H1 (cell line): ENCODE results near the gene RAP2C. TPM values are rescaled to one million over a fixed set of nuclear protein-coding genes. Genes with fewer than 3 reads are reported as not detected.

Experiments
- CTCF ChIA-PET: fragments of 300-600 bp; sonication (Branson Sonifier 250); formaldehyde crosslinking; loops from one replicate; lab custom pipeline; 2021; ENCODE audit not compliant: partially characterized antibody; lab: Charles Lee
- POLR2A ChIA-PET: fragments of 300-600 bp; sonication (Branson Sonifier 250); formaldehyde crosslinking; loops from one replicate; lab custom pipeline; 2021; ENCODE audit warnings: inconsistent platforms; ENCODE audit not compliant: partially characterized antibody; lab: Charles Lee
- DNase-seq, 2 experiments: peaks; one replicate each; pipeline versions ENCODE4 v3.0.0 to v3.0.0-alpha.2; 2010 to 2022; ENCODE audit warnings: low spot score in 2 of 2, low read depth in 1 of 2, mixed read lengths in 1 of 2
- FAIRE-seq: peaks from 2 replicates; lab custom pipeline; 2011; peaks lifted over from hg19 to GRCh38; lab: Jason Lieb, UNC
- H2AFZ ChIP-seq: 2 replicates; pipeline ENCODE4 v1.8.1; 2012; ENCODE audit warnings: low read length, inconsistent platforms
- H2AK5ac ChIP-seq: 2 replicates; pipeline ENCODE4 v1.6.1; 2013; ENCODE audit warnings: low read depth, low read length
- H2BK120ac ChIP-seq: replicated peaks from 2 replicates; pipeline ENCODE3; 2013; ENCODE audit warnings: low read depth, low read length, inconsistent platforms
- H2BK12ac ChIP-seq: 2 replicates; pipeline ENCODE4 v1.6.1; 2013; ENCODE audit warnings: low read depth, low read length
- H2BK15ac ChIP-seq: 2 replicates; pipeline ENCODE4 v1.6.1; 2013; ENCODE audit warnings: low read length
- H2BK20ac ChIP-seq: 2 replicates; pipeline ENCODE4 v1.6.1; 2013; ENCODE audit warnings: low read length
- H2BK5ac ChIP-seq: 2 replicates; pipeline ENCODE4 v1.6.1; 2013; ENCODE audit warnings: low read depth, low read length
- H3K14ac ChIP-seq: 2 replicates; pipeline ENCODE4 v1.6.1; 2013; ENCODE audit warnings: inconsistent platforms; ENCODE audit not compliant: insufficient read length
- H3K18ac ChIP-seq: 2 replicates; pipeline ENCODE4 v1.6.1; 2013; ENCODE audit warnings: low read length; ENCODE audit errors: extremely low read depth
- H3K23ac ChIP-seq: 2 replicates; pipeline ENCODE4 v1.6.1; 2013; ENCODE audit warnings: inconsistent platforms; ENCODE audit not compliant: insufficient read length
- H3K23me2 ChIP-seq: 2 replicates; pipeline ENCODE4 v1.6.1; 2013; ENCODE audit warnings: low read depth, low read length
- H3K27ac ChIP-seq: 2 replicates; pipeline ENCODE4 v1.6.1; 2011; ENCODE audit warnings: low read depth, low read length, inconsistent platforms
- H3K27me3 ChIP-seq, 4 experiments: replicated peaks in 1 of 4; 1 replicate in 1 of 4; 2 replicates in 3 of 4; pipeline versions ENCODE4 v1.6.1 to v1.8.1; 2011 to 2013; ENCODE audit warnings: low read length in 3 of 4, mild to moderate bottlenecking in 3 of 4, inconsistent platforms in 2 of 4, mixed read lengths in 2 of 4, moderate library complexity in 1 of 4; ENCODE audit not compliant: control insufficient read depth in 3 of 4, insufficient read depth in 3 of 4; ENCODE audit errors: extremely low read depth in 1 of 4
- H3K36me3 ChIP-seq, 4 experiments: 2 replicates each; pipeline versions ENCODE4 v1.6.1 to v1.8.1; 2011 to 2013; ENCODE audit warnings: mild to moderate bottlenecking in 4 of 4, low read length in 3 of 4, moderate library complexity in 2 of 4, control low read depth in 1 of 4, inconsistent platforms in 1 of 4; ENCODE audit not compliant: insufficient read depth in 4 of 4, control insufficient read depth in 2 of 4
- H3K4ac ChIP-seq: replicated peaks from 2 replicates; pipeline ENCODE3; 2013; ENCODE audit warnings: low read length, low read depth, mixed read lengths, inconsistent platforms; ENCODE audit not compliant: insufficient read length
- H3K4me1 ChIP-seq, 4 experiments: replicated peaks in 1 of 4; 1 replicate in 1 of 4; 2 replicates in 3 of 4; pipeline versions ENCODE4 v1.6.1 to v1.8.1; 2011 to 2013; ENCODE audit warnings: low read length in 3 of 4, inconsistent platforms in 2 of 4, mixed read lengths in 1 of 4; ENCODE audit not compliant: insufficient read depth in 4 of 4, control insufficient read depth in 3 of 4
- H3K4me2 ChIP-seq, 2 experiments: 2 replicates each; pipeline versions ENCODE4 v1.6.1 to v1.8.1; 2011 to 2013; ENCODE audit warnings: low read depth in 2 of 2, low read length in 2 of 2, control low read depth in 1 of 2, inconsistent platforms in 1 of 2, mild to moderate bottlenecking in 1 of 2; ENCODE audit not compliant: insufficient read depth in 1 of 2
- H3K4me3 ChIP-seq, 4 experiments: fragments of 200-600, 300-600 bp in 1 of 4; sonication (generic), shearing (Covaris generic), sonication (Bioruptor Twin) in 1 of 4; 2 replicates each; pipeline versions ENCODE4 v1.5.1 to v1.8.1; 2011 to 2016; ENCODE audit warnings: low read length in 4 of 4, low read depth in 3 of 4, control low read depth in 2 of 4, inconsistent platforms in 2 of 4, mild to moderate bottlenecking in 2 of 4, mixed read lengths in 1 of 4, moderate library complexity in 1 of 4; ENCODE audit not compliant: insufficient read depth in 2 of 4; ENCODE audit errors: extremely low read depth in 1 of 4
- H3K56ac ChIP-seq: replicated peaks from 2 replicates; pipeline ENCODE3; 2013; ENCODE audit warnings: low read depth, mild to moderate bottlenecking, mixed read lengths, low read length, inconsistent platforms; ENCODE audit not compliant: insufficient read length
- H3K79me1 ChIP-seq: 2 replicates; pipeline ENCODE4 v1.6.1; 2013; ENCODE audit warnings: low read depth, low read length, control low read depth
- H3K79me2 ChIP-seq, 2 experiments: 2 replicates each; pipeline versions ENCODE4 v1.6.1 to v1.8.1; 2012 to 2013; ENCODE audit warnings: low read length in 2 of 2, mild to moderate bottlenecking in 2 of 2, inconsistent platforms in 1 of 2; ENCODE audit not compliant: insufficient read depth in 2 of 2, control insufficient read depth in 1 of 2
- H3K9ac ChIP-seq, 4 experiments: replicated peaks in 1 of 4; 1 replicate in 1 of 4; 2 replicates in 3 of 4; pipeline versions ENCODE4 v1.6.1 to v1.8.1; 2011 to 2013; ENCODE audit warnings: low read depth in 3 of 4, low read length in 3 of 4, control low read depth in 2 of 4, mild to moderate bottlenecking in 2 of 4, moderate library complexity in 2 of 4, inconsistent platforms in 1 of 4; ENCODE audit errors: extremely low read depth in 1 of 4
- H3K9me3 ChIP-seq, 2 experiments: 2 replicates each; pipeline versions ENCODE4 v1.6.1 to v1.8.1; 2012 to 2013; ENCODE audit warnings: mild to moderate bottlenecking in 2 of 2, moderate library complexity in 2 of 2, control low read depth in 1 of 2, inconsistent platforms in 1 of 2, low read depth in 1 of 2, low read length in 1 of 2, mixed read lengths in 1 of 2; ENCODE audit not compliant: insufficient read depth in 2 of 2
- H4K20me1 ChIP-seq, 2 experiments: replicated peaks in 1 of 2; 2 replicates each; pipeline versions ENCODE3 to v1.8.1; 2011 to 2013; ENCODE audit warnings: inconsistent platforms in 2 of 2, low read length in 2 of 2, mild to moderate bottlenecking in 1 of 2; ENCODE audit not compliant: insufficient read depth in 2 of 2, control insufficient read depth in 1 of 2
- H4K5ac ChIP-seq: 2 replicates; pipeline ENCODE4 v1.6.1; 2013; ENCODE audit warnings: low read length, low read depth, mixed read lengths, inconsistent platforms; ENCODE audit not compliant: insufficient read length
- H4K8ac ChIP-seq: 2 replicates; pipeline ENCODE4 v1.8.0; 2013; ENCODE audit warnings: mild to moderate bottlenecking, moderate library complexity, low read length, inconsistent platforms; ENCODE audit not compliant: insufficient read depth; ENCODE audit errors: extremely low read depth
- H4K91ac ChIP-seq: replicated peaks from 2 replicates; pipeline ENCODE3; 2013; ENCODE audit warnings: low read length, mixed read lengths, inconsistent platforms; ENCODE audit not compliant: insufficient read length
- PHF8 ChIP-seq: fragments of 200-600 bp; sonication (generic); conservative IDR thresholded peaks from 2 replicates; pipeline ENCODE4 v1.7.1; 2012; ENCODE audit warnings: low read depth, mild to moderate bottlenecking, inconsistent platforms, low read length, moderate library complexity
- RFX5 ChIP-seq: IDR thresholded peaks from 2 replicates; pipeline ENCODE4 v1.6.1; 2011; ENCODE audit warnings: low read depth, low read length, improper control_type of control experiment, borderline replicate concordance
- SP1 ChIP-seq: IDR thresholded peaks from 2 replicates; pipeline ENCODE4 v1.6.1; 2011; ENCODE audit warnings: low read depth, low read length
- TBP ChIP-seq: IDR thresholded peaks from 2 replicates; pipeline ENCODE4 v1.6.1; 2011; ENCODE audit warnings: low read depth, low read length, improper control_type of control experiment
- TCF12 ChIP-seq: IDR thresholded peaks from 2 replicates; pipeline ENCODE4 v1.6.1; 2011; ENCODE audit warnings: low read depth, mild to moderate bottlenecking, low read length
- WGBS, 2 experiments: shearing (Covaris generic) in 1 of 2; methylation state at CpG; one replicate each; pipeline versions ENCODE4 v1.1.6 to v1.1.7; 2013 to 2015; ENCODE audit warnings: low lambda C conversion rate in 2 of 2, mixed read lengths in 2 of 2, inconsistent platforms in 1 of 2, low coverage in 1 of 2, missing lambda C conversion rate in 1 of 2; ENCODE audit not compliant: insufficient replicate concordance in 2 of 2, insufficient coverage in 1 of 2, insufficient read length in 1 of 2; ENCODE audit errors: extremely low coverage in 1 of 2, missing lambda C conversion rate in 1 of 2; 5-methylcytosine and 5-hydroxymethylcytosine counted together
- polyA plus RNA-seq, 7 experiments: library from polyadenylated mRNA; depleted of rRNA in 3 of 7; stranded (reverse) in 5 of 7; unstranded in 2 of 7; fragments of >200 nt in 5 of 7; fragments of 200-250 nt in 2 of 7; gene quantifications; 1 replicate in 5 of 7; 2 replicates in 1 of 7; 4 replicates in 1 of 7; pipeline versions ENCODE4 v1.2.1 to v1.2.3, GENCODE V29; 2011 to 2013; ENCODE audit warnings: missing spikeins in 2 of 7, mixed read lengths in 2 of 7
- total RNA-seq: library from RNA; stranded (reverse); fragmentation: NEBNext Ultra II Directional; extraction: Animal tissue kit (Norgen Biotek cat#: 25700); gene quantifications from 2 replicates; pipeline ENCODE4 v1.2.1, GENCODE V29; 2021

Gene RAP2C
- total and polyA plus RNA-seq, 2 of the 8 experiments (the other 6 are each of a cell fraction or from before 2014, with no cell fraction given) = 4.7 to 20.5 TPM

DNA sequence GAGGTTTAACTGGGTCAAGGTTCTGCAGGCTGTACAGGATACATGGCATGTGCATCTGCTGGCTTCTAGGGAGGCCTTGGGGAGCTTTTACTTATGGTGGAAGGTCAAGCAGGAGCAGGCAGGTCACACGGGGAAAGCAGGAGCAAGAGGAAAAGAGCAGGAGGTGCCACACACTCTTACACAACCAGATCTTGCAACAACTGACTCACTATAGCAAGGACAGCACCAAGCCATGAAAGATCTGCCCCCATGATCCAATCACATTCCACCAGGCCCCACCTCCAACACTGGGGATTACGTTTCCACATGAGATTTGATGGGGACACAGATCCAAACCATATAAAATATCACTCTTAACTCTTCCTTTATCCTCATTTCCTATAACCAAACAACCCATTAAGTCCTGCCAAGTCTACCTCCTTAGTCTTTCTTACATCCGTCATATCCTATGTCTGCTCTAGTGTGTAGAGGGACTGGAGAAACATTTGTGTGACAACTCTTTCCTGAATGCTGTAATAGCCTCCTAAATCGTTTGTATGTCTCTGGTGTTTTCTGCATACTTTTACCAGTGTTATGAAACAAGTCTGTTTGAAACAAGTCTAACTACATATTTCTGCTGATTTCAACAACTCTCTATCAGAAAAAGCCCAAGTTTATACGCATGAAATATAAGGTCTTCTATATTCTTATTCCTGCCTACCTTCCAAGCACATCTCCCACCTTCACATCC, 8.3 kb upstream of the RAP2C start:
- Histone ChIP-seq H2AK5ac (no peak overlapping the region), H3K23me2 (no peaks in the 10 kb centered on the region), H2BK20ac (no peak overlapping the region), H3K79me1 (no peaks in the 10 kb centered on the region), H3K27me3 (no peaks in the 10 kb centered on the region), H3K4me2 (no peak overlapping the region), H3K4me1 (no peaks in the 10 kb centered on the region), H2AFZ (no peak overlapping the region), H3K4me3 (no peak overlapping the region), H2BK15ac (no peak overlapping the region), H4K91ac (no peak overlapping the region), H3K79me2 (no peaks in the 10 kb centered on the region), H3K27ac (no peak overlapping the region), H3K9me3 (no peaks in the 10 kb centered on the region), H4K5ac (no peak overlapping the region), H3K23ac (no peak overlapping the region), H4K20me1 (no peaks in the 10 kb centered on the region), H2BK5ac (no peak overlapping the region), H4K8ac (no peak overlapping the region), H3K36me3 (no peaks in the 10 kb centered on the region), H2BK12ac (no peak overlapping the region), H3K14ac (no peak overlapping the region), H3K18ac (no peak overlapping the region), H3K4ac (no peak overlapping the region), H3K9ac (no peak overlapping the region), H2BK120ac (no peak overlapping the region), H3K56ac (no peak overlapping the region)
- DNase-seq (no peak), FAIRE-seq (no peak)
- ChIA-PET CTCF (interaction anchor here (0.6 to 1.8 kb wide), 5 partner anchors 13 to 404 kb away, joined by 3 to 19 read pairs (median 5); no protein-coding TSS in a partner anchor), POLR2A (no interaction called here)
- TF ChIP-seq SP1 = no peak
- TF ChIP-seq RFX5 = no peak
- no peak for TF ChIP-seq TBP
- no peak for TF ChIP-seq TCF12
- TF ChIP-seq PHF8 = no peak
- WGBS, 2 experiments = 83% methylated on average over 4 of the region's 5 CpGs; no CpG with 5 or more reads in 1 of the 2 experiments
